MM.1S (cell line): ENCODE results near the gene MXRA7.

ENCODE experiments used
- EZH2 ChIP-seq: fragments of 300-600 bp; sonication (generic); optimal IDR thresholded peaks from 2 replicates; pipeline ENCODE3; 2017; ENCODE audit warnings: low read depth, mild to moderate bottlenecking, antibody characterized with exemption, low read length, mixed read lengths
- EZH2phosphoT487 ChIP-seq: fragments of 300-600 bp; sonication (generic); IDR thresholded peaks from 2 replicates; pipeline ENCODE4 v1.6.1; 2018; ENCODE audit warnings: antibody characterized with exemption, low read length
- TF ChIP-seq, protein P1 (sequence below): fragments of 300-600 bp; sonication (generic); IDR thresholded peaks from 2 replicates; pipeline ENCODE4 v1.5.1; 2016; ENCODE audit warnings: antibody characterized with exemption, low read length, mixed read lengths

DNA sequence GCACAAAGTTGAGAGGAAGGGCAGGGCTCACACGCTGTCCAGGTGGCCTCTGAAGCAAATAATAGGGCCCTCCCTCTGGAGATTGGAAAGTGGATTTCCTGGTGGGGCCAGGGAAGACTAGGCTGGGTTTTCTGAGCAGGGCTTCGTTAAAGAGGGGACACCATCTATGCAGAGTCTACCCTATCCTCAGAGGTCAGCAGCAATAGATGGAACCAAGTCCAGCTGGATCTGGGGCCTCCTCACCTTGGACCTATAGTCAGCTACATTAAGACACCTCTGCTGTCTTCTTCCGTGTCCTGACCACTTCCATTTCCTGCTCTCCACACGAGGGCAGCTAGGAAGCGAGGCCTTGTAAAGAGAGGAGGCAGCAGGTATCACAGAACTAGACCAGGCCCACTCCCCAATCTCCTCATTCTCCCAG, 52.5 kb downstream of the MXRA7 start:
- TF ChIP-seq EZH2 (no peak), EZH2phosphoT487 (no peak)
- TF ChIP-seq, protein P1, sequence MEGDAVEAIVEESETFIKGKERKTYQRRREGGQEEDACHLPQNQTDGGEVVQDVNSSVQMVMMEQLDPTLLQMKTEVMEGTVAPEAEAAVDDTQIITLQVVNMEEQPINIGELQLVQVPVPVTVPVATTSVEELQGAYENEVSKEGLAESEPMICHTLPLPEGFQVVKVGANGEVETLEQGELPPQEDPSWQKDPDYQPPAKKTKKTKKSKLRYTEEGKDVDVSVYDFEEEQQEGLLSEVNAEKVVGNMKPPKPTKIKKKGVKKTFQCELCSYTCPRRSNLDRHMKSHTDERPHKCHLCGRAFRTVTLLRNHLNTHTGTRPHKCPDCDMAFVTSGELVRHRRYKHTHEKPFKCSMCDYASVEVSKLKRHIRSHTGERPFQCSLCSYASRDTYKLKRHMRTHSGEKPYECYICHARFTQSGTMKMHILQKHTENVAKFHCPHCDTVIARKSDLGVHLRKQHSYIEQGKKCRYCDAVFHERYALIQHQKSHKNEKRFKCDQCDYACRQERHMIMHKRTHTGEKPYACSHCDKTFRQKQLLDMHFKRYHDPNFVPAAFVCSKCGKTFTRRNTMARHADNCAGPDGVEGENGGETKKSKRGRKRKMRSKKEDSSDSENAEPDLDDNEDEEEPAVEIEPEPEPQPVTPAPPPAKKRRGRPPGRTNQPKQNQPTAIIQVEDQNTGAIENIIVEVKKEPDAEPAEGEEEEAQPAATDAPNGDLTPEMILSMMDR: no peak
